RWPE1 (cell line): ENCODE measurements around the gene CIC.
"Not testable (repeated sequence)": the region's sequence is repeated elsewhere in the genome, so short reads cannot be mapped to it uniquely, and the experiment has no call there.

Experiments used
- CTCF ChIA-PET: fragments of 350-600 bp; sonication (Branson Sonifier 250); formaldehyde crosslinking; extraction: SDS; loops from one replicate; lab custom pipeline; 2021; lab: Yijun Ruan, JAX
- POLR2A ChIA-PET: fragments of 400-600 bp; formaldehyde crosslinking; extraction: SDS; loops from one replicate; lab custom pipeline; 2020; ENCODE audit warnings: antibody characterized with exemption; ENCODE audit not compliant: low non-redundant PET; lab: Yijun Ruan, JAX
- DNase-seq: peaks from one replicate; pipeline ENCODE4 v3.0.0; 2012; ENCODE audit warnings: low spot score
- H3K27ac ChIP-seq: fragments of 450-650 bp; 2 replicates; pipeline ENCODE4 v1.5.1; 2017
- TF ChIP-seq, protein P1 (sequence below): fragments of 450-650 bp; conservative IDR thresholded peaks from 2 replicates; pipeline ENCODE4 v1.5.1; 2017; ENCODE audit warnings: low read depth, mild to moderate bottlenecking

Gene CIC

GRCh38 chr19:42254089-42254849 is 14.8 kb upstream of the CIC start:
- peak overlapping the region; percentile 98 for H3K27ac ChIP-seq
- peak; percentile 60 for DNase-seq
- ChIA-PET CTCF (interaction anchor here (1.8 kb wide), 1 partner anchor 26 kb away, joined by 5 read pairs; no protein-coding TSS in a partner anchor), POLR2A (no interaction called here)
- TF ChIP-seq, protein P1, sequence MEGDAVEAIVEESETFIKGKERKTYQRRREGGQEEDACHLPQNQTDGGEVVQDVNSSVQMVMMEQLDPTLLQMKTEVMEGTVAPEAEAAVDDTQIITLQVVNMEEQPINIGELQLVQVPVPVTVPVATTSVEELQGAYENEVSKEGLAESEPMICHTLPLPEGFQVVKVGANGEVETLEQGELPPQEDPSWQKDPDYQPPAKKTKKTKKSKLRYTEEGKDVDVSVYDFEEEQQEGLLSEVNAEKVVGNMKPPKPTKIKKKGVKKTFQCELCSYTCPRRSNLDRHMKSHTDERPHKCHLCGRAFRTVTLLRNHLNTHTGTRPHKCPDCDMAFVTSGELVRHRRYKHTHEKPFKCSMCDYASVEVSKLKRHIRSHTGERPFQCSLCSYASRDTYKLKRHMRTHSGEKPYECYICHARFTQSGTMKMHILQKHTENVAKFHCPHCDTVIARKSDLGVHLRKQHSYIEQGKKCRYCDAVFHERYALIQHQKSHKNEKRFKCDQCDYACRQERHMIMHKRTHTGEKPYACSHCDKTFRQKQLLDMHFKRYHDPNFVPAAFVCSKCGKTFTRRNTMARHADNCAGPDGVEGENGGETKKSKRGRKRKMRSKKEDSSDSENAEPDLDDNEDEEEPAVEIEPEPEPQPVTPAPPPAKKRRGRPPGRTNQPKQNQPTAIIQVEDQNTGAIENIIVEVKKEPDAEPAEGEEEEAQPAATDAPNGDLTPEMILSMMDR: no peak

DNA sequence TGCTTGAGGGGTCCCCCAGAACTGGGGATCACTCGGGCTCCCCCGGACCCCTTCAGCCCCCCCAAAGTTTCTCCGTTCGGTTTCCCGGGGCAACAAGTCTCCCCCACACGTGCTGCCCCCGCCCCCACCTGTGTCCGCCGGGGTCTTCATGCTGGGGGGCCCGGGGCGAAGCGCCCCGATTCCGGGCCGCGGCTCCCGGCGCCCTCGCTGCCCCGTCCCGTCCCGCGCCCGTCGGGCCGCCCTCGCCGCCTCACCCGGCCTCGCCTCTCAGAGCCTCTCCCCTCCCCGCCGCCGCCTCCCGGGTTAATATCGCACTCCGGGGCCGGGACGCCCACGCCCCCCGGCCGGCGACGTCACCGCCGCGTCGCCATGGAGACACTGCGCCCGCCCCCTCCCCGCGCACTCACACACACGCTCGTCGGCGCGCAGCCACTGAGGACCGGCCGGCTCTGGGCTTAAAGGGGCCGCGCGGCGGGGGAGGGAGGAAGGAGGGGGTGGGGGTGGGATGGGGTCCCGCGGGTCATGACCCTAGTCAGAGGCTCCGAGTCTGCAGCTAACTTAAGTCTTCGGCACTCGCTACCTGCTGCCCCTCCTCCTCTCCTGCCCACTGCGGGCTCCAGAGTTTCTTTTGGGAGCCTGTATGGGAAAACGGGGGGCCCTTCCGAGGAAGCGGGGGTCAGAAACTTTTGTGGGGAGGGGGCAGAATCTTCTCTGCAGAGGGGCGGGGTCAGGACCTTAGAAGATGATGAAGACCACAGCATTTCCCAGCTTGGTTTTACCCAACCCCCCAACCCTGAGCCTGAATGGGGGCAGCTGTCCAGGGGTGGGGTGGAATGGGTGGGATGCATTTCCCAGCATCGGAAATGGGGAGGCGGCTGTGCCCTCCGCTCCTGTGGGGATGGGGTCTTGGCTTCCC is 13.9 kb upstream of the CIC start, which contains the start of gene ERF:
Gene ERF, minus strand, starts transcription at position 279 of the 916 bp plus-strand sequence. Its CDS starts 129 bp downstream, at position 150.
- TF ChIP-seq, protein P1: no peak
- DNase-seq: peak; percentile 91
- peak within 1 kb of the TSS; percentile 98 for H3K27ac ChIP-seq
- POLR2A ChIA-PET: no interaction called here
- CTCF ChIA-PET: interaction anchor here (1.0 kb wide), 1 partner anchor 24 kb away, joined by 3 read pairs; no protein-coding TSS in a partner anchor

DNA sequence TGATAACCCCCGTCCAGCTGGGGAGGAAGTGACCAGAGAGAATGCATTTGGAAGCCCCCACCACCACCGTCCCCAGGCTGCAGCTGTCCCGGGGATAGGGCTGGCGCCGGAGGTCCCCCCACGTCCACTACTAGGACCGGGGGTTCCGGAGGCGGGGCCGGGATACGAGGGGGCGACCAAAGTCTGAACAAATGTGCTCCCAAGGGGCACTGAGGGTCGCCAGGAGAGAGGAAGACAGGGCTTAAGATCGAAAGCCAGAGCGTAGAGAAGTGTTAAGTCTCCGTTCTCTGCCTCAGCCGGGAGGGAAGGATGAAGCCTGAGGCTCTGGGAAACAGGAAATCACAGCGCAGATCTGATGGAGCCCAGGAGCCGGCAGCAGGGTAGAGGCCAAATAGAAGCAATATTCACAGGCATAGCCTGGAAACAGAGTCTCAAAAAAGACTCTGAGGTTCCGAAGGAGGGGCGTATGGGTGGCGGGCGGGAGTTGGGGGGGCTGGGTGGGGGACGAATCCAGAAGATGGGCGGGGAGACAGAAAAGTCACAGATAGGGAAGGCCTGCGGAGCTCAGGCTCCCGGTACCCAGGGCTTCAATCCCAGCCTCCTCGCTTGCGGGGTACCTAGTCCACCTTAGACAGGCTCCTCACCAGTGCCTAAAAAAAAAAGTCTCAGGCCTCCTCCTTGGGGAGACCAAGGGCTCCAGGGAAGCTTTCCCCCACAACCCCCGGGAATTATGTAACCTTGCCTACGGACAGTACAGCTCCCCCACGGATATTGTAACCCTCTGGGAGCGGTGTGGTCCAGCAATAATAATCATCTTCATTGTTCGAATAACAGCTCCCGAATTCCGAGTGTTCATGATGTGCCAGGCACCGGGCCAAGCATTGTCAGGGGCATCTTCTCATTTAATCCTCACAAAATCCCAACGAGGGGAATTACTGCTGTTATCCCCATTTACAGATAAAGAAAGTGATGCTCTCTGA is 13.0 kb upstream of the CIC start:
- CTCF ChIA-PET: interaction anchor here (1.0 kb wide), 1 partner anchor 23 kb away, joined by 3 read pairs; no protein-coding TSS in a partner anchor
- peak overlapping the region; percentile 98 for H3K27ac ChIP-seq
- DNase-seq: no peak
- POLR2A ChIA-PET: no interaction called here
- TF ChIP-seq, protein P1: no peak

- CTCF ChIA-PET: interaction anchor here (1.0 kb wide), 1 partner anchor 22 kb away, joined by 4 read pairs; no protein-coding TSS in a partner anchor
- POLR2A ChIA-PET: interaction anchor here (0.6 kb wide), 1 partner anchor 38 kb away, joined by 4 read pairs; no protein-coding TSS in a partner anchor
- not testable (repeated sequence) for DNase-seq, H3K27ac ChIP-seq
Measured at GRCh38 chr19:42257842-42258241, 11.2 kb upstream of the CIC start.

DNA sequence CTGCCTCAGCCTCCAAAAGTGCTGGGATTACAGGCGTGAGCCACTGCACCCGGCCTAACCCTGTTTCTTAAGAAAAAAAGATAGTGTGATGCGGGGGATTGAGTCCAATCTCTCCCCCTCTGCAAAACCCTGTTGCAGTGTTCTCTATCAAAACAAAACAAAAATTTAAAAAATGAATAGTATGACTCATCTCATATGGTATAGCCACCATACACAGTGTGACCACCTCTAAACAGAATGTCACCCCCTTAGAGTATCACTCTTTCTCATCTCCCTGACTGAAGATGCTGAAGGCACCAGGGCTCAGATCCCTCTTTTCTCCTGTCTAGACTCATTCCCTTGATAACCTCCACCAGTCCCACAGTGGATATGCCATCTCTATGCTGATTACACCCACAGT is 7.3 kb upstream of the CIC start:
- ChIA-PET CTCF (interaction anchor here (0.9 kb wide), 1 partner anchor 18 kb away, joined by 3 read pairs; no protein-coding TSS in a partner anchor), POLR2A (no interaction called here)
- TF ChIP-seq, protein P1: no peak
- DNase-seq: no peak
- no peak overlapping the region for H3K27ac ChIP-seq

DNA sequence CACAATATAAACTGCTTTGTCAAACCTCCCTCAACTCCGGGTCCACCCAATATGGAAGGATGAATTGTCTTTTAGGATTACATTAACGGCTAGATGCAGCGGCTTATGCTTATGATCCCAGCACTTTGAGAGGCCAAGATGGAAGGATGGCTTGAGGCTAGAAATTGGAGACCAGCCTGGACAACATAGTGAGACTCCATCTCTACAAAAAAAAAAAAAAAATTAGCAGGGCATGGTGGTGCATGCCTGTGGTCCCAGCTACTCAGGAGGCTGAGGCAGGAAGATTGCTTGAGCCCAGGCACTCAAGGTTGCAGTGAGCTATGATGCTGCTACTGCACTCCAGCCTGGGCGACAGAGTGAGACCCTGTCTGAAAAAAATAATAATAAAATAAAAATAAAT is 2.9 kb upstream of the CIC start:
- peak overlapping the region; percentile 100 for H3K27ac ChIP-seq
- CTCF ChIA-PET: interaction anchor here (0.7 kb wide), 1 partner anchor 165 kb away, joined by 4 read pairs; no protein-coding TSS in a partner anchor
- DNase-seq, POLR2A ChIA-PET: not testable (repeated sequence)

DNA sequence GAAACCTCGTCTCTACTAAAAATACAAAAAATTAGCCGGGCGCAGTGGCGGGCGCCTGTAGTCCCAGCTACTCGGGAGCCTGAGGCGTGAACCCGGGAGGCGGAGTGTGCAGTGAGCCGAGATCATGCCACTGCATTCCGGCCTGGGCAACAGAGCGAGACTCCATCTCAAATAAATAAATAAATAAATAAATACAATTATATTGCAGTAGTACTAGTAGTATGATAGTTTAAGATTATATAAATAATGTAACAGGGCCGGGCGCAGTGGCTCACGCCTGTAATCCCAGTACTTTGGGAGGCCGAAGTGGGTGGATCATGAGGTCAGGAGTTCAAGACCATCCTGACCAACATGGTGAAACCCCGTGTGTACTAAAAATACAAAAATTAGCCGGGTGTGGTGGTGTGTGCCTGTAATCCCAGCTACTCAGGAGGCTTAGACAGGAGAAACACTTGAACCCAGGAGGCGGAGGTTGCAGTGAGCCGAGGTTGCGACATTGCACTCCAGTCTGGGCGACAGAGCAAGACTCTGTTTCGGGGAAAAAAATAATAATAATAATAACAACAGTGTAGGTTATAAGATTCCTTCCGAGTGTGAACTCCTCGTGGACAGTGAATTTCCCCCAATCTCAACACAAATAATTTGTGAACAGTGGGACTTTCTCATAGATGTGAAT is 2.0 kb upstream of the CIC start:
- CTCF ChIA-PET, DNase-seq, POLR2A ChIA-PET: not testable (repeated sequence)
- H3K27ac ChIP-seq: peak overlapping the region; percentile 100
